H9 (cell line): Measurements from ENCODE around the gene RB1. TPM values are rescaled to one million over a fixed set of nuclear protein-coding genes. Genes with fewer than 3 reads are reported as not detected.

Experiments used
- DNase-seq: peaks from one replicate; pipeline ENCODE4 v3.0.0-alpha.2; 2017
- H2AFZ ChIP-seq: one replicate; pipeline ENCODE4 v1.6.1; 2013; ENCODE audit warnings: mild to moderate bottlenecking, low read length, control low read depth, moderate library complexity
- H2AK5ac ChIP-seq: 2 replicates; pipeline ENCODE4 v1.6.1; 2013; ENCODE audit warnings: low read length, control low read depth, mixed read lengths; ENCODE audit not compliant: insufficient read length
- H2BK120ac ChIP-seq: one replicate; pipeline ENCODE4 v1.6.1; 2013; ENCODE audit warnings: low read depth, mild to moderate bottlenecking, low read length, control low read depth, inconsistent platforms; ENCODE audit not compliant: poor library complexity, severe bottlenecking
- H2BK12ac ChIP-seq: 2 replicates; pipeline ENCODE4 v1.6.1; 2013; ENCODE audit warnings: low read length, control low read depth, mixed read lengths, low read depth; ENCODE audit not compliant: insufficient read length
- H2BK15ac ChIP-seq: 2 replicates; pipeline ENCODE4 v1.6.1; 2013; ENCODE audit warnings: low read depth, low read length, control low read depth
- H2BK20ac ChIP-seq: one replicate; pipeline ENCODE4 v1.6.1; 2013; ENCODE audit warnings: low read depth, mild to moderate bottlenecking, low read length, control low read depth, inconsistent platforms; ENCODE audit not compliant: poor library complexity, severe bottlenecking
- H2BK5ac ChIP-seq: 2 replicates; pipeline ENCODE4 v1.6.1; 2013; ENCODE audit warnings: low read length, control low read depth, mixed read lengths; ENCODE audit not compliant: insufficient read length
- H3K14ac ChIP-seq: 2 replicates; pipeline ENCODE4 v1.6.1; 2013; ENCODE audit warnings: low read length, control low read depth; ENCODE audit not compliant: insufficient read depth
- H3K18ac ChIP-seq: 2 replicates; pipeline ENCODE4 v1.6.1; 2013; ENCODE audit warnings: low read depth, mild to moderate bottlenecking, mixed read lengths, low read length, control low read depth; ENCODE audit not compliant: insufficient read length
- H3K23ac ChIP-seq: 2 replicates; pipeline ENCODE4 v1.6.1; 2013; ENCODE audit warnings: low read length, control low read depth, mixed read lengths, low read depth; ENCODE audit not compliant: insufficient read length
- H3K23me2 ChIP-seq: 2 replicates; pipeline ENCODE4 v1.6.1; 2013; ENCODE audit warnings: low read depth, mild to moderate bottlenecking, mixed read lengths, low read length, control low read depth; ENCODE audit not compliant: insufficient read length, poor library complexity, severe bottlenecking
- H3K27ac ChIP-seq: 2 replicates; pipeline ENCODE4 v1.5.1; 2013; ENCODE audit warnings: low read length, control low read depth, mixed read lengths, low read depth; ENCODE audit not compliant: insufficient read length
- H3K27me3 ChIP-seq: 2 replicates; pipeline ENCODE4 v1.6.1; 2013; ENCODE audit warnings: low read length, control low read depth, inconsistent platforms; ENCODE audit not compliant: insufficient read depth
- H3K4ac ChIP-seq: 2 replicates; pipeline ENCODE4 v1.6.1; 2013; ENCODE audit warnings: low read depth, mild to moderate bottlenecking, control low read depth, inconsistent platforms, low read length, moderate library complexity
- H3K4me1 ChIP-seq: 2 replicates; pipeline ENCODE4 v1.6.1; 2013; ENCODE audit warnings: low read length, control low read depth, inconsistent platforms; ENCODE audit not compliant: insufficient read depth
- H3K4me2 ChIP-seq: 2 replicates; pipeline ENCODE4 v1.6.1; 2013; ENCODE audit warnings: low read length, control low read depth, mixed read lengths; ENCODE audit not compliant: insufficient read length, insufficient read depth
- H3K56ac ChIP-seq: 2 replicates; pipeline ENCODE4 v1.6.1; 2013; ENCODE audit warnings: low read depth, mild to moderate bottlenecking, mixed read lengths, low read length, control low read depth; ENCODE audit not compliant: insufficient read length
- H3K79me1 ChIP-seq: 2 replicates; pipeline ENCODE4 v1.6.1; 2013; ENCODE audit warnings: low read depth, mild to moderate bottlenecking, moderate library complexity, low read length, control low read depth, inconsistent platforms; ENCODE audit not compliant: insufficient read depth, poor library complexity, severe bottlenecking
- H3K79me2 ChIP-seq: 2 replicates; pipeline ENCODE4 v1.6.1; 2013; ENCODE audit warnings: low read length, control low read depth, inconsistent platforms; ENCODE audit not compliant: insufficient read depth
- H3K9ac ChIP-seq: 2 replicates; pipeline ENCODE4 v1.6.1; 2013; ENCODE audit warnings: low read length, control low read depth, mixed read lengths; ENCODE audit not compliant: insufficient read length; ENCODE audit errors: extremely low read depth
- H3K9me3 ChIP-seq: one replicate; pipeline ENCODE4 v1.6.1; 2013; ENCODE audit warnings: low read depth, low read length, inconsistent platforms; ENCODE audit not compliant: control insufficient read depth
- H3T11ph ChIP-seq: one replicate; pipeline ENCODE4 v1.6.1; 2013; ENCODE audit warnings: mild to moderate bottlenecking, low read length, control low read depth, inconsistent platforms
- H4K20me1 ChIP-seq: one replicate; pipeline ENCODE4 v1.6.1; 2013; ENCODE audit not compliant: control insufficient read depth, insufficient read length, insufficient read depth
- H4K5ac ChIP-seq: 2 replicates; pipeline ENCODE4 v1.6.1; 2013; ENCODE audit warnings: low read depth, mild to moderate bottlenecking, mixed read lengths, low read length, control low read depth; ENCODE audit not compliant: insufficient read length
- H4K8ac ChIP-seq: replicated peaks from 2 replicates; pipeline ENCODE4 v1.6.1; 2013; ENCODE audit warnings: low read length, control low read depth, mixed read lengths, low read depth; ENCODE audit not compliant: insufficient read length
- H4K91ac ChIP-seq: 2 replicates; pipeline ENCODE4 v1.6.1; 2013; ENCODE audit warnings: low read depth, mild to moderate bottlenecking, moderate library complexity, mixed read lengths, low read length, control low read depth; ENCODE audit not compliant: insufficient read length
- H3K27ac Mint-ChIP-seq, 3 experiments: 2 replicates in 2 of 3; 3 replicates in 1 of 3; pipeline ENCODE4 v1.8.0; 2020 to 2021; ENCODE audit warnings: mixed read lengths in 3 of 3, mild to moderate bottlenecking in 1 of 3, moderate library complexity in 1 of 3
- H3K27me3 Mint-ChIP-seq: 2 replicates; pipeline ENCODE4 v1.8.0; 2021; ENCODE audit warnings: low read depth, mild to moderate bottlenecking, moderate library complexity, mixed read lengths
- H3K36me3 Mint-ChIP-seq, 3 experiments: 2 replicates in 2 of 3; 3 replicates in 1 of 3; pipeline ENCODE4 v1.8.0; 2020 to 2021; ENCODE audit warnings: low read depth in 3 of 3, mixed read lengths in 3 of 3; ENCODE audit not compliant: insufficient read depth in 1 of 3
- H3K4me1 Mint-ChIP-seq, 2 experiments: 2 replicates each; pipeline ENCODE4 v1.8.0; 2020; ENCODE audit warnings: mixed read lengths in 2 of 2
- H3K4me3 Mint-ChIP-seq, 2 experiments: 2 replicates in 1 of 2; 3 replicates in 1 of 2; pipeline ENCODE4 v1.8.0; 2020 to 2021; ENCODE audit warnings: mild to moderate bottlenecking in 2 of 2, mixed read lengths in 2 of 2, moderate library complexity in 1 of 2
- H3K9me3 Mint-ChIP-seq, 2 experiments: 2 replicates in 1 of 2; 3 replicates in 1 of 2; pipeline ENCODE4 v1.8.0; 2020; ENCODE audit warnings: mild to moderate bottlenecking in 2 of 2, mixed read lengths in 2 of 2, moderate library complexity in 1 of 2
- CTCF ChIP-seq: fragments of 200-600 bp; sonication (generic); conservative IDR thresholded peaks from 3 replicates; pipeline ENCODE4 v1.8.0; 2021; ENCODE audit warnings: antibody characterized with exemption, mild to moderate bottlenecking
- WGBS: extraction: QIAGEN DNeasy Blood & Tissue Kit; methylation state at CpG from one replicate; pipeline ENCODE4 v1.1.7; 2013; ENCODE audit warnings: missing lambda C conversion rate, low lambda C conversion rate, mixed read lengths; ENCODE audit not compliant: insufficient read length; ENCODE audit errors: extremely low coverage; 5-methylcytosine and 5-hydroxymethylcytosine counted together
- total RNA-seq: library from RNA; stranded (reverse); gene quantifications from 2 replicates; pipeline ENCODE4 v1.2.1, GENCODE V29; 2021

RB1 gene
- total RNA-seq, 1 experiment from 2014 or later = 20.5 TPM

DNA sequence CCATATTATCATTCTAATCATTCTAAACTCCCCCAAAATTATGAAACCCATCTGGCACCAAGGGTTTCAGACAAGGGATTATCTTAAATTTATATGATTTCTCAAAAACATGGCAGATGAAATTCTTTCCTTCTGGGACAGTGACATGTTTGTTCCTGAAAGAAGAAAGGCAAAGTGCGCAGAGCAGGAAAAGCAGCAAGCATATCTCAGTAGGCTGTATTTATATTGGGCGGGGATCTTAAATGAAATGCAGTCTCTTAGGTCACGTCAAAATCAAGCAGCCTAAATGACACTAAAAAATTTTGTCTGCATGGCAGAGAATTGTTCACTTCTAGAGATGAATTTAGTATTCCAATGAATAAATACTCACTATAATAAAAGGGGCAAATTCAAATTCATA lies 180.0 kb downstream of the RB1 start:
- no peaks in the 10 kb centered on the region for H3K79me2 ChIP-seq
- H3K56ac ChIP-seq = no peak overlapping the region
- H3K27me3 Mint-ChIP-seq = no peaks in the 10 kb centered on the region
- no peaks in the 10 kb centered on the region for H3K27me3 ChIP-seq
- no peaks in the 10 kb centered on the region for H3K23me2 ChIP-seq
- no peaks in the 10 kb centered on the region for H3K9me3 ChIP-seq
- no peak overlapping the region for H4K5ac ChIP-seq
- peaks cover 2 to 7% of the 10 kb centered on the region in 2 experiments; a peak in 4 of 5 replicates for H3K9me3 Mint-ChIP-seq
- no peak overlapping the region for H2BK120ac ChIP-seq
- no peak overlapping the region for H2AFZ ChIP-seq
- no peak overlapping the region for H3K27ac ChIP-seq
- no peaks in the 10 kb centered on the region for H3K4me1 ChIP-seq
- H2BK12ac ChIP-seq = no peak overlapping the region
- no peak overlapping the region for H3K4me2 ChIP-seq
- peaks cover 2 to 4% of the 10 kb centered on the region in 2 experiments; a peak in 2 of 4 replicates for H3K4me1 Mint-ChIP-seq
- H2BK20ac ChIP-seq = no peak overlapping the region
- H4K8ac ChIP-seq = no peak overlapping the region
- H3K4me3 Mint-ChIP-seq = no peak overlapping the region
- no peaks in the 10 kb centered on the region for H3K79me1 ChIP-seq
- H2BK15ac ChIP-seq = no peak overlapping the region
- H4K91ac ChIP-seq = no peak overlapping the region
- H2AK5ac ChIP-seq = no peak overlapping the region
- no peaks in the 10 kb centered on the region for H4K20me1 ChIP-seq
- no peak overlapping the region for H3K14ac ChIP-seq
- H3K18ac ChIP-seq = no peak overlapping the region
- no peak overlapping the region for H2BK5ac ChIP-seq
- no CpG with 5 or more reads among the region's 3 CpGs for WGBS
- H3K23ac ChIP-seq = no peak overlapping the region
- no peak for DNase-seq
- no peak overlapping the region for H3K27ac Mint-ChIP-seq
- no peak overlapping the region for H3K4ac ChIP-seq
- no peak overlapping the region for H3T11ph ChIP-seq
- H3K9ac ChIP-seq = no peak overlapping the region
- peaks cover 12 to 16% (median 13%) of the 10 kb centered on the region in 3 experiments; a peak in 6 of 7 replicates for H3K36me3 Mint-ChIP-seq
- TF ChIP-seq CTCF = no peak
